A172 (cell line): Measurements from ENCODE around the gene TEX55. TPM values are rescaled to one million over a fixed set of nuclear protein-coding genes. Genes with fewer than 3 reads are reported as not detected.
"Not testable (repeated sequence)": the region's sequence is repeated elsewhere in the genome, so short reads cannot be mapped to it uniquely, and the experiment has no call there.

ENCODE experiments used
- DNase-seq: peaks from one replicate; pipeline ENCODE4 v3.0.0-alpha.2; 2015; ENCODE audit warnings: low spot score
- total RNA-seq: library from RNA; depleted of rRNA; stranded (reverse); fragments of >200 nt; shearing (Covaris generic); gene quantifications from 2 replicates; pipeline ENCODE4 v1.2.3, GENCODE V29; 2014; rRNA removed

TEX55 gene
- total RNA-seq, 1 experiment from 2014 or later, result not detected

DNA sequence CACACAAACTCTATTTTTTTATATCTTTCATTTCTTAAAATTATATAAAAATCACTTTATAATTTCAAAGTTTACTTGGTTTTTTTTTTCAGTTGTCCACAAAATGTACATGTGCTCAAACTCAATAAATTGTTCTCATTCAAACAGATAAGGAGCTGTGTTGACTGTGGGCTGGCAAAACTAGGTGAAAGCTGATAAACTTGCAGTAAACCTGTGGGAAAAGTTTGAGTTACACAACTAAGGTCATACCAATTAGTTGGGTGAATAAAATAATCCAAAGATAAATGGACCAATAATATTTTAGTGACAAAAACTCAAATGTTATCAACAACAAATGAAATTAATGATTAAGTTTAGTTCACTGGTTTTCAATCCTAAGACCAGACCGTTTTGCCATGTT is 14.8 kb downstream of the TEX55 start:
- no peak for DNase-seq

- DNase-seq, result no peak
Observed at GRCh38 chr3:119161240-119161639, 15.3 kb downstream of the TEX55 start.

- DNase-seq, result not testable (repeated sequence)
Observed at GRCh38 chr3:119164745-119165144, 18.8 kb downstream of the TEX55 start.

- DNase-seq, result no peak
Observed at GRCh38 chr3:119170821-119171220, 24.9 kb downstream of the TEX55 start.

GRCh38 chr3:119173325-119173724 is 27.4 kb downstream of the TEX55 start, which contains the start of gene UPK1B:
Gene UPK1B, plus strand, starts transcription at chr3:119173598. Its CDS starts 13,144 bp downstream, at chr3:119186742.
- no peak for DNase-seq

DNA sequence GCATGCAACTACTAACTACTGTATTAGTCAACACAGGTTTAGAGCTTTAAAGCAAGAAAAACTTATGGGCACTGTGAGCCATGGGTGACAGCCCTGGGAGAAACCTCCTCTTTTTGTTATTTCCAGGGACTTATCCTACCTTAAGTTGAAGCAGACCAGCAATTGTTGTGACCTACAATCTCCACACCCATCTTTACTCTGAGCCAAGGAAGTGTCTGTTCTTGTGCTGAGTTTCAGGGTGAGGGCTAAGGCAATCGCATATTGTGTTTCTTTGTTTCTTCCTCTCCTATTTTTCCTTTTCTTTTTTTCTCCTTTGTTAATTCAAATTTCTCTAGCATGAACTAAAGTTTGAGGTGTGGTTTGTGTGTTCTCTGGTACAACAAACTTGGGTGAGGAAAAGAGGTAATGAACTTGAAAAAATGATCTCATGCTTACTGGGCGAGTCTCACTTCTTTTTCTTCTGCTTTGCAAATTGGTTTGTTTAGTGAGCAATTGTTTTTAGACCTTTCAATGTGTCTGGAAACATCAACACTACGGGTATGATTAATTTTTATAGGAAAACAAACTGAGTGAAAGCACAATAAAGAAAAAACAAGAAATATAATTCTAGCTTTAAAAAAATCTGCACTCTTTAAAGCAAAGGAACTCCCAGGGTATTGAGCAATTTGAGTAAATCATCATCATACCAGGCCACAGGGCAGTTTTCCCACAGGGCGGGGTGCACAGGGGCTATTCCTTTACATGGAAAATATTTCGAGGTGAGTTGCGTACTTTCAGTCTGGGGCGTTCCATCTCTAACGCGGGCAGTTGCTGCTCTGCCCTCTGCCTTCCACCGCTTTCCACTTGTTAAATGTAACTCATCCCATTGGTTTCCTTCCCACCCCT is 30.1 kb downstream of the TEX55 start:
- DNase-seq, result no peak

GRCh38 chr3:119176778-119177177 is 30.8 kb downstream of the TEX55 start:
- DNase-seq, result no peak

DNA sequence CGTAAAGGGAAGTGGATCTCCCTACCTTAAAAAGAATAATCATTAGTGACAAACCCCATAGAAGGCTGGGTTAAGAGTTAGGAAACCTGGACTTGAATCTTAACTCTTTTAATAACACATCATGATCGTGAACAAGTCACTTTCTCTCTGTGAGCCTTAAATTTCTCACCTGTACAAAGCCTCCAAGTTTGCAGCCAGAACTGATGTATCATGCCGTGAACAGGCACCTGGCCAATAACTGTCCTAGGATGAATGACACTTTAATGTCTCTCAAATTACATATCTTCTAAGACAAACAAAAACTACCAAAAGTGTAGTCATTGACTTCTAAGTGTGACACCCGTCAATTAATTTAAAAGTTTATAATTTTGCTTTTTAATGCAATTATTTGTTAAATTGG is 31.4 kb downstream of the TEX55 start:
- no peak for DNase-seq

- peak; percentile 13 for DNase-seq
Observed at GRCh38 chr3:119181765-119182164, 35.8 kb downstream of the TEX55 start.

- no peak for DNase-seq
Observed at GRCh38 chr3:119184111-119184510, 38.1 kb downstream of the TEX55 start.

DNA sequence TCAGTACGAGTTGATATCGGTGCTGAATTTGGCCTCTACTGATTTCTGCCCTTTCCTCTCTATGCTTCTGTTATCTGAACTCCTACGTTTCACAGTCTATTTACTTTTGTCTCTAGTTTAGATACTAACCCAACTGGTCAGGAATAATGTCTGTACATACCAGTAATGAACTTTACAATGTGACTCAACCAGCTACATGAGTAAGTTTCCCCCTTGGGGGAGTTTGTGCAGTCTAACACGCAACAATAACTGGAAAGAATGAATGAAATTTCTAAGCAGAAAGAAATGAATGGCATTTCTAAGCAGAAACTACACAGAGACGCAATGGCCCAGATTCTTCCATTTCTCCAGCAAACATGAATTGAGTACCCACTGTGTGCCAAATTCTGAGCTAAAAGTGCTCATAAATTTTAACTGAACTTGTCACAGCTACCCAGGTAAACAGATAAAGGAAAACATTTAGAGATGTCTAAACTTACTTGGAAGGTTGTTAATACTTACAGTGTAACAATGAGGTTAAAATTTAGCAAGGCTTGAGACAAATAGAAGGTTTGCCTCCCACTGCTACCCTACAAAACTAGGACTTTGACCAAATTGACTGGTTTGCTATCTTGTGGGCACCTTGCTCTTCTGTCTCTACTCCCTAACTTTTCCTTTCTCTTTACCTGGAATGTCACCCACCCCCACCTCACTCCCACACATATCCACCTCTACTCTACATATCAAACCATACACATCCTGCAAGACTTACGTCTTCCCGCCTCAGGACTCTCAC is 39.0 kb downstream of the TEX55 start:
- no peak for DNase-seq

DNA sequence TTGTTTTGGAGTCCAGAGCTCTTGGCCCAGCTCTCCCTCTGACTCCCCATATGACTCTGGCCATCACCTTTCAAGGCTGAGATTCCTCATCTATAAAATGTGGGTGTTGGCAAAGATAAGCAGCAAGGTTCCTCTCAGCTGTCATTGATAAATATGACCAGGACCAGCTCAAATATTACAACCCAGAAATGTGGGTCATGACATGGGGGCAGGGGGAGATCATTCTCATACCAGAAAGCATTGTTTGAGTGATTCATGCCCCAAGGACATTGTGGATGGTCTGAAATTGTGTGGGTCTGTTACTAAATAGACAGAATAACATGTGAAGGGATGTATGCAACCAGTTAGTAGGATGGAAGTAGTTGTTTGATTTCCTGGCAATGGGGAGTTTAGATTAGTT is 41.3 kb downstream of the TEX55 start:
- no peak for DNase-seq

DNA sequence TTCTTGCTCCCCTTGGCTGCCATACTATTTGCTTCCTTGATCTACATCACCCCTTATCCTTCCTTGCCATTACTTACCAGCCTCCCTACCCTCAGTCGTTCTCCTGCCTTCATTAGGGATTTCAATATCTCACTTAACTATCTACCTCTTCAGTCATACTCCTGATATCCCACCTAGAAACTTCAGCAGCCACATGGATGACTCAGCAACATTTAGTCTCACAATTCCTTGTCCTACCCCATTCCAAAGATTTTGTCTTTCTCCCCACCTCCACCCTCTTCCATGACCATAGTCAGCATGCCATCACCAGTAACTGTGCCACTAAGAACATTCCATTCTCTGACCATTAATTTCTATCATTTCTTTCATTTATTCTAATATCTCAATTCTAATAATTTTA is 45.8 kb downstream of the TEX55 start:
- DNase-seq, result no peak

- DNase-seq, result no peak
Observed at GRCh38 chr3:119194237-119195150, 48.5 kb downstream of the TEX55 start.

GRCh38 chr3:119195151-119195476 is 49.1 kb downstream of the TEX55 start:
- DNase-seq, result no peak

DNA sequence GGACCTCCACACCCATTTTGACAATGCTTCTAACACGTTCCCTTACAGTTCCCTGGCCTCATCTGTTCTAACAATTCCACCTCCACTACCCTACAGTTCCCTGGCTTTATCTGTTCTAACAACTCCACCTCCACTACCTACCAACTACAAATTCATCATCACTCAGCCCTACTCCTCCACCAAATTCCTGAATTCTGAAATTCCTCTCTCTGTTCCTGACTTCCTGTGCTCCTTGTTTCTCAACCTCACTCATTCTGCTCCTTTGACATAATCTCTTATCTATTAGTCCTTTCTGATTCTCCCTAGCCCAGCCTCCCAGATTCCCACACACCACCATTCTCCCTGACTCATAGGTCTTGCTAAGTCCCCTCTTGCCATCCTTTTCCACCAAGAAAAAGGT is 49.9 kb downstream of the TEX55 start:
- no peak for DNase-seq

Other genes starting within 250 kb of the TEX55 start
- not detected in 2 replicates for gene IGSF11, start 111.3 kb upstream of the TEX55 start, total RNA-seq
- gene UPK1B, start 27.4 kb downstream of the TEX55 start, total RNA-seq, result not detected in 2 replicates
- 25.8 and 27.0 TPM in 2 replicates for gene B4GALT4, start 94.7 kb downstream of the TEX55 start, total RNA-seq
- 3.1 and 4.7 TPM in 2 replicates for gene ARHGAP31, start 148.2 kb downstream of the TEX55 start, total RNA-seq